ENCODE results near the gene MARCO. TPM values are rescaled to one million over a fixed set of nuclear protein-coding genes. Genes with fewer than 3 reads are reported as not detected.

The MARCO gene
- polyA plus RNA-seq, 1 experiment, result not detected

DNA sequence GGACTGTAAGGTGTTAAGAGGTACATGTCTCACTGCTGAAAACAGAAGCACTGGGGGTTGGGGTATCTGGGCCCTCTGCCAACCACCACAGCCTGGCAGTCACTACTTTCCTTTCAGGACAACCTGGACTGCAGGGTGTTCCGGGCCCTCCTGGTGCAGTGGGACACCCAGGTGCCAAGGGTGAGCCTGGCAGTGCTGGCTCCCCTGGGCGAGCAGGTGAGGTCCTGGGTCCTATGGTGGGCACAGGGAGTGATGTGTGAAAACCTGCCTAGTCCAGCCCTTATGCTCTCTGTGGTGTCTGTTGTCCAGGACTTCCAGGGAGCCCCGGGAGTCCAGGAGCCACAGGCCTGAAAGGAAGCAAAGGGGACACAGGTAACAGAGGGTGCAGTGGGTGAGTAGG is 40.0 kb downstream of the MARCO start:
- no peaks in the 10 kb centered on the region for H3K27me3 ChIP-seq (ENCODE audit: control insufficient read depth, insufficient read depth, low read length)
- TF ChIP-seq CTCF (IDR thresholded peaks at IDR 0.05; ENCODE audit: low read depth, low read length), result no peak
- no peak overlapping the region for H3K4me3 ChIP-seq (ENCODE audit: low read depth, low read length)
- H3K9me3 ChIP-seq (ENCODE audit: control insufficient read depth, insufficient read depth, low read length), result no peaks in the 10 kb centered on the region
- ChIA-PET POLR2A (no interaction called here), CTCF (no interaction called here)
- DNase-seq (ENCODE audit: low read depth, low spot score), result no peak
- no peak overlapping the region for H3K27ac ChIP-seq (ENCODE audit: low read depth, low read length)

- no peak for DNase-seq (ENCODE audit: low read depth, low spot score)
- ChIA-PET CTCF (no interaction called here), POLR2A (no interaction called here)
- Histone ChIP-seq H3K9me3 (ENCODE audit: control insufficient read depth, insufficient read depth, low read length) (no peaks in the 10 kb centered on the region), H3K27me3 (ENCODE audit: control insufficient read depth, insufficient read depth, low read length) (no peaks in the 10 kb centered on the region), H3K4me3 (ENCODE audit: low read depth, low read length) (no peak overlapping the region), H3K27ac (ENCODE audit: low read depth, low read length) (no peak overlapping the region)
- TF ChIP-seq CTCF (IDR thresholded peaks at IDR 0.05; ENCODE audit: low read depth, low read length), result no peak
These were observed 41.1 kb downstream of the MARCO start for GRCh38 chr2:118983133-118983532.

DNA sequence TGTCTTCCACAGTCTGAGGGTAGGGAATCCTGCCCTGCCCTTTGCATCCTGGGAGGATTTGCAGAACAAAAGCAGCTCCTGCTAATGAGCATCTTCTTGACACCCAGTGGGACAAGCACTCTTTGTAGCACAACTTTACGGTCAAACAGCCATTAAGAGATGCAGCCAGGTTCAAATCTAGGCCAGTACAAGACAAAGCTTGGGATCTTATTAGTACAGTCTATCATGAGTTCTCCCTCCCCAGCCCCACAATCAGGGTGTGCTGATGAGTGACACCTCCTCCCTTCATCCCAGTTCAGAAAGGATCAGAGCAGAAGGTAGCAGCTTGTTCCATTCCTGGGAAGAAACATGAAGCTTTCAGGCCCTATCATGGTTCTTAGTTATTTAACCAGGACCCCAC is 41.9 kb downstream of the MARCO start:
- CTCF ChIA-PET, result no interaction called here

DNA sequence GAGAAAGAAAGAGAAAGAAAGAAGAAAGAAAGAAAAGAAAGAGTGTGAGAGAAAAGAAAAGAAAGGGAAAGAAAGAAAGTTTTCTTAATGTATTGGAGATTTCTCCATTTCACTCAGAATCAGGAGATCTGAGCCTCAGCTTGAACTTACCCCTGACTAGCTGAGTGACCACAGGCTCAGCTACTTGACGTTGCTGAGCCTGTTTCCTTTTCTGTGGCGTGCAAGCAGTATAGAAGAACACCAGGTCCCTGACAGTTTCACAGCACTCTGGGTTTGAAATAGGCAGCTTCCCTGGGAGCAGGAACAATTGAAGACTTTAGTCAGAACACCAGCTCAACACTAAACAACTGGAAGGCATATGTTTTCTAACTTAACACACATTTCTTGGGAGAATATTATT is 44.7 kb downstream of the MARCO start:
- POLR2A ChIA-PET, result no interaction called here
- TF ChIP-seq CTCF (IDR thresholded peaks at IDR 0.05; ENCODE audit: low read depth, low read length), result no peak
- no peaks in the 10 kb centered on the region for H3K9me3 ChIP-seq (ENCODE audit: control insufficient read depth, insufficient read depth, low read length)
- CTCF ChIA-PET, result no interaction called here
- no peaks in the 10 kb centered on the region for H3K27me3 ChIP-seq (ENCODE audit: control insufficient read depth, insufficient read depth, low read length)
- no peak for DNase-seq (ENCODE audit: low read depth, low spot score)
- no peak overlapping the region for H3K4me3 ChIP-seq (ENCODE audit: low read depth, low read length)
- no peak overlapping the region for H3K27ac ChIP-seq (ENCODE audit: low read depth, low read length)

More for the DNA sequence above, 41.9 kb downstream of the MARCO start:
- POLR2A ChIA-PET, result no interaction called here
- no peak for DNase-seq (ENCODE audit: low read depth, low spot score)
- no peak overlapping the region for H3K4me3 ChIP-seq (ENCODE audit: low read depth, low read length)
- H3K27me3 ChIP-seq (ENCODE audit: control insufficient read depth, insufficient read depth, low read length), result no peaks in the 10 kb centered on the region
- H3K9me3 ChIP-seq (ENCODE audit: control insufficient read depth, insufficient read depth, low read length), result no peaks in the 10 kb centered on the region
- no peak for TF ChIP-seq CTCF (IDR thresholded peaks at IDR 0.05; ENCODE audit: low read depth, low read length)
- H3K27ac ChIP-seq (ENCODE audit: low read depth, low read length), result no peak overlapping the region

GRCh38 chr2:118987886-118988285 is 45.9 kb downstream of the MARCO start:
- POLR2A ChIA-PET, result no interaction called here
- CTCF ChIA-PET, result no interaction called here
- no peak overlapping the region for H3K27ac ChIP-seq (ENCODE audit: low read depth, low read length)
- TF ChIP-seq CTCF (IDR thresholded peaks at IDR 0.05; ENCODE audit: low read depth, low read length), result no peak
- no peaks in the 10 kb centered on the region for H3K27me3 ChIP-seq (ENCODE audit: control insufficient read depth, insufficient read depth, low read length)
- no peak for DNase-seq (ENCODE audit: low read depth, low spot score)
- no peak overlapping the region for H3K4me3 ChIP-seq (ENCODE audit: low read depth, low read length)
- H3K9me3 ChIP-seq (ENCODE audit: control insufficient read depth, insufficient read depth, low read length), result no peaks in the 10 kb centered on the region

Data from AG04450 (cell line).